Heart left ventricle (tissue), 16 donors: Measurements from ENCODE around the gene SCG5. TPM values are rescaled to one million over a fixed set of nuclear protein-coding genes. Genes with fewer than 3 reads are reported as not detected.

Experiments
- ATAC-seq, 4 donors: fragments of 200-7000 bp; cut with Tn5 transposase; one replicate each; pipeline ENCODE4 v1.9.1; 2020 to 2022; ENCODE audit warnings: moderate library complexity in 4 of 4, mild to moderate bottlenecking in 3 of 4, moderate number of reproducible peaks in 1 of 4
- DNase-seq, 5 donors: peaks; one replicate each; pipeline ENCODE4 v3.0.0-alpha.2; 2020
- H3K27ac ChIP-seq, 12 donors: fragments of 200-600 bp; sonication (generic) in 4 of 12; one replicate each; pipeline versions ENCODE4 v1.5.0 to v1.8.0; 2016 to 2022; ENCODE audit warnings: mild to moderate bottlenecking in 2 of 12
- H3K27me3 ChIP-seq, 9 donors: fragments of 200-600 bp; sonication (generic) in 2 of 9; one replicate each; pipeline versions ENCODE4 v1.5.1 to v1.8.0; 2016 to 2022; ENCODE audit warnings: mild to moderate bottlenecking in 3 of 9
- H3K36me3 ChIP-seq, 9 donors: fragments of 200-600 bp; sonication (generic) in 2 of 9; one replicate each; pipeline versions ENCODE4 v1.5.0 to v1.8.0; 2018 to 2022; ENCODE audit warnings: mild to moderate bottlenecking in 2 of 9
- H3K4me1 ChIP-seq, 12 donors: fragments of 200-600 bp; sonication (generic) in 4 of 12; one replicate each; pipeline versions ENCODE4 v1.5.0 to v1.8.0; 2016 to 2022; ENCODE audit warnings: mild to moderate bottlenecking in 3 of 12
- H3K4me3 ChIP-seq, 12 donors: fragments of 200-600 bp; sonication (generic) in 4 of 12; one replicate each; pipeline versions ENCODE4 v1.5.0 to v1.8.0; 2017 to 2022; ENCODE audit warnings: mild to moderate bottlenecking in 9 of 12, moderate library complexity in 4 of 12
- H3K9me3 ChIP-seq, 12 donors: fragments of 200-600 bp; sonication (generic) in 4 of 12; one replicate each; pipeline versions ENCODE4 v1.5.0 to v1.8.0; 2016 to 2022; ENCODE audit warnings: mild to moderate bottlenecking in 1 of 12
- CTCF ChIP-seq, 12 donors: fragments of 200-600 bp; sonication (generic) in 4 of 12; IDR thresholded peaks; one replicate each; pipeline versions ENCODE4 v1.5.0 to v1.8.0; 2018 to 2022; ENCODE audit warnings: antibody characterized with exemption in 12 of 12, mild to moderate bottlenecking in 5 of 12
- POLR2A ChIP-seq, 2 donors: fragments of 450-650 bp; IDR thresholded peaks; one replicate each; pipeline ENCODE4 v1.6.1; 2017; ENCODE audit warnings: antibody characterized with exemption in 2 of 2, mild to moderate bottlenecking in 2 of 2, moderate library complexity in 2 of 2
- WGBS, 4 donors: extraction: QIAGEN DNeasy Blood & Tissue Kit in 2 of 4; methylation state at CpG; one replicate each; pipeline versions ENCODE4 v1.1.5 to v1.1.7; 2013 to 2018; 5-methylcytosine and 5-hydroxymethylcytosine counted together
- intact Hi-C, 10 donors: fragments of 100-400 bp; cut with DNase I; formaldehyde crosslinking; loops; one replicate each; pipeline versions ENCODE4 v1.11.1 to v1.14.2; 2022
- polyA plus RNA-seq, 2 donors: library from polyadenylated mRNA; stranded (reverse); fragments of 200-250 nt; gene quantifications; one replicate each; pipeline ENCODE4 v1.2.3, GENCODE V29; 2013
- total RNA-seq, 9 donors: library from RNA; depleted of rRNA in 2 of 9; stranded (reverse); fragments of >200 nt in 2 of 9; fragmentation: NEBNext Ultra II Directional in 3 of 9; extraction: Animal tissue kit (Norgen Biotek cat#: 25700) in 3 of 9; gene quantifications; one replicate each; pipeline versions ENCODE4 v1.1.0 to v1.2.4, GENCODE V29; 2016 to 2023
- donor health status: ischemic (EF 13 %, LVEDD 7.1; RV severe dilation, severe dysfunction).
- donor health status: healthy with polysubstance abuse.
- donor health status: DM: no; HTN: yes; CAD: no.
- donor health status: DM: no; HTN: no; CAD: no.
- donor health status: ischemic (EF 25% LVEDD 6.9; RV normal size, moderate dysfunction).
- donor health status: ischemic (EF 25% LVEDD 5.7; RV mildly dilated, moderate dysfunction).
- donor health status: healthy.
- donor health status: DM: yes; HTN: yes; CAD: no.
- donor health status: ischemic (EF 35%, LVEDD 5.7; RV mildly dilated, moderate dysfunction).
- donor health status: nonischemic (EF 11% LVEDD 7.7; RV severe dilation, severe dysfunction).
- donor health status: DM: yes; HTN: yes; CAD: no.
- donor health status: PGD.
- donor health status: ischemic (EF 29% LVEDD 5.4; RV normal size, mild dysfunction).
- donor health status: nonischemic (EF 23%, LVEDD 6.1; RV moderate dilation, normal function).

The SCG5 gene
- total and polyA plus RNA-seq, 11 donors: 0.54 to 5.3 (median 0.84) TPM; not detected in 7

GRCh38 chr15:32692286-32692685 is 50.8 kb downstream of the SCG5 start:
- H3K36me3 ChIP-seq: no peaks in the 10 kb centered on the region
- ATAC-seq: no peak
- intact Hi-C loops: loop anchor here in 1 of 10 donors (10.0 kb wide), 1 partner anchor 47 kb away; the partner anchor contains the start of gene SCG5
- TF ChIP-seq POLR2A (IDR thresholded peaks at IDR 0.05) (no peak), CTCF (IDR thresholded peaks at IDR 0.05) (no peak)
- H3K9me3 ChIP-seq: no peaks in the 10 kb centered on the region
- H3K27ac ChIP-seq: no peak overlapping the region
- H3K4me3 ChIP-seq: no peak overlapping the region
- H3K4me1 ChIP-seq: no peaks in the 10 kb centered on the region
- no peak for DNase-seq
- 79 to 95% (median 85%) methylated on average over 2 of the region's 2 CpGs for WGBS, 4 donors
- H3K27me3 ChIP-seq: no peaks in the 10 kb centered on the region

- DNase-seq (no peak), ATAC-seq (no peak)
- Histone ChIP-seq H3K9me3 (no peaks in the 10 kb centered on the region), H3K27ac (no peak overlapping the region), H3K27me3 (peaks cover 0 to 3% (median 0%) of the 10 kb centered on the region in 9 donors), H3K36me3 (no peaks in the 10 kb centered on the region), H3K4me1 (no peaks in the 10 kb centered on the region), H3K4me3 (no peak overlapping the region)
- WGBS, 4 donors: 95 to 98% (median 97%) methylated on average over 3 of the region's 3 CpGs
- intact Hi-C loops: loop anchor here in 1 of 10 donors (10.0 kb wide), 1 partner anchor 50 kb away; the partner anchor contains the start of gene SCG5
- no peak for TF ChIP-seq POLR2A (IDR thresholded peaks at IDR 0.05)
- TF ChIP-seq CTCF (IDR thresholded peaks at IDR 0.05): no peak
Measured at GRCh38 chr15:32694222-32694983, 52.9 kb downstream of the SCG5 start.

GRCh38 chr15:32698773-32699390 is 57.4 kb downstream of the SCG5 start:
- TF ChIP-seq CTCF (IDR thresholded peaks at IDR 0.05): no peak
- TF ChIP-seq POLR2A (IDR thresholded peaks at IDR 0.05): no peak
- 75 to 80% (median 79%) methylated on average over 5 of the region's 5 CpGs for WGBS, 4 donors
- H3K4me3 ChIP-seq: no peak overlapping the region
- no peaks in the 10 kb centered on the region for H3K36me3 ChIP-seq
- H3K4me1 ChIP-seq: no peaks in the 10 kb centered on the region
- peaks cover 0 to 15% (median 0%) of the 10 kb centered on the region in 9 donors for H3K27me3 ChIP-seq
- no peak overlapping the region for H3K27ac ChIP-seq
- no peak for DNase-seq
- no peak for ATAC-seq
- intact Hi-C loops: loop anchor here in 1 of 10 donors (10.0 kb wide), 1 partner anchor 54 kb away; the partner anchor contains the start of gene SCG5
- H3K9me3 ChIP-seq: no peaks in the 10 kb centered on the region

GRCh38 chr15:32700501-32701150 is 59.1 kb downstream of the SCG5 start:
- H3K4me1 ChIP-seq: no peaks in the 10 kb centered on the region
- no peak overlapping the region for H3K4me3 ChIP-seq
- H3K27ac ChIP-seq: no peak overlapping the region
- DNase-seq (no peak), ATAC-seq (no peak)
- TF ChIP-seq CTCF (IDR thresholded peaks at IDR 0.05): no peak
- no peak for TF ChIP-seq POLR2A (IDR thresholded peaks at IDR 0.05)
- H3K36me3 ChIP-seq: no peaks in the 10 kb centered on the region
- intact Hi-C loops: no loop called here
- peaks cover 0 to 19% (median 0%) of the 10 kb centered on the region in 9 donors for H3K27me3 ChIP-seq
- H3K9me3 ChIP-seq: no peaks in the 10 kb centered on the region
- WGBS, 4 donors: 85 to 92% (median 89%) methylated on average over 14 of the region's 14 CpGs
